HG02610 (cell line): ENCODE data around the gene TBC1D5.
"Not testable (repeated sequence)": the region's sequence is repeated elsewhere in the genome, so short reads cannot be mapped to it uniquely, and the experiment has no call there.

Source experiments
- ATAC-seq: cut with Tn5 transposase; IDR thresholded peaks from one replicate; pipeline ENCODE4 v1.9.1; 2021; ENCODE audit warnings: mild to moderate bottlenecking, moderate library complexity; ENCODE audit not compliant: unreplicated experiment

The TBC1D5 gene

DNA sequence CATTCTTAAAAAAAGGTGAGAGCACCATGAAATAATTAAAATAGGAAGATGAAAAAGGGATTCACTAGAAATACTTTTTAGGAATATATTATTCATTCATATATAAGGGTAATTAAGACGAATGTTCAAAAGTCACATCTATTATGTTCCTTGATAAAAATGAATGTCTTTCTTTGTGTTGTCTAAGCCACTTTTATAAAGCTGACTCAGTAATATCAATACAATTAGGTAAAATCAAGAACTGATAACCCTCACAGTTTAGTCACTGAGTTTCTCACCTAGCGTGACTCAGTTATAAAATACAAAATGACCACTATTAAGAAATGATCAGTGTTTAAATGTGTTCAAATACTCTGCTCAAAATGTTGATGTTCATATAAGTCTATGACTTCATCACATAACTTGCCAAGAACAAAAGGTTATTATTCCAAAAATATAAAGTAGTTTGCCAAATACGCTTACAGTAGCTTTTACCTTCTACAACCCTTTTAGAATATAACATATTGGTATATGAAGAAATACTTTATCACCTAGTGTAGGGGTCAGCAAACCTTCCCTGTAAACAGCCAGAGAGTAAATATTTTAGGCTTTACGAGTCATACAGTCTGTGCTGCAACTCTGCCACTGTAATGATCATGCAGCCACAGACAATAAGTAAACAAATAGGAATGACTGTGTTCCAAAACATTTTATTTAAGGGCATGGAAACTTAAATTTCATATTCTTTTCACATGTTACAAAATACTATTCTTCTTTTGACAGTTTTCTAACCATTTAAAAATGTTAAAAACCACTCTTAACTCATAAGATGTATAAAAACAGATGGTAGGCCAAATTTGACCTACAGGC, 369.8 kb downstream of the TBC1D5 start:
- ATAC-seq = no peak

DNA sequence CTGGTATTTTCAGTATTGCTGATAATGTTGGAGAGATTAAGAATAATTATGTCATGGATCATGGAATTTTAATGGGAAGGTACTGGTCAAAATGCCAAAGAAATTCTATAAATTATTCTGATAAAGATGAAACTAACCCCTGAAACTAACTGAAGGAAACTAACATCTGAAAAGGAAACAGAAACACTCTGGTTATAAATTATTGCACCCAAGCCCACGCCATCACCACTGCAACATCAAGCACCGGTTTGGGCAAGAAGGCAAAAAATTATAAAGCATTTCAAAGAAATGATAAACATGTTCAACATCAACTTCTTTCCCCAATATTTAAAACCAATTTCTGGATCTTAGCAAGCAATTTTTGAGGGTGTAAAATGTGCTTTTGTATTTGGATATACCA, 372.5 kb downstream of the TBC1D5 start:
- no peak for ATAC-seq

DNA sequence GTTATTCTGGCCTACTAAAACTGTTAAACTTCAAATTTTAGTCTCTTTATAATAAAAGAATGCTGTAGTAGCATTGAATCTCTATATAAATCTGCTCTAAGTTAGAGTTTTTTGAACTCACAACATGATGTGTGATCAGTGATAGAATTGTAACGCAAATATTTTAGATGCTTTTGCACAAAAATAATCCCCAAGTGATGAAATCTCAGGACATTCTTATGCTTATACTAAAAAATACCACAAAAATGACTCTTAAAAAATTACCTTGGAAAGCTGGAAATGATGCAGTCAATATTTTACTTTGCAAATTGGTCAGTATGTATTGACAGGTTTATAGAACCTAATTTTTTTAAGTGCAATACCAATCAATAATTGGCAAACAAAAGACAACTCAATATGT, 375.3 kb downstream of the TBC1D5 start:
- ATAC-seq = no peak

DNA sequence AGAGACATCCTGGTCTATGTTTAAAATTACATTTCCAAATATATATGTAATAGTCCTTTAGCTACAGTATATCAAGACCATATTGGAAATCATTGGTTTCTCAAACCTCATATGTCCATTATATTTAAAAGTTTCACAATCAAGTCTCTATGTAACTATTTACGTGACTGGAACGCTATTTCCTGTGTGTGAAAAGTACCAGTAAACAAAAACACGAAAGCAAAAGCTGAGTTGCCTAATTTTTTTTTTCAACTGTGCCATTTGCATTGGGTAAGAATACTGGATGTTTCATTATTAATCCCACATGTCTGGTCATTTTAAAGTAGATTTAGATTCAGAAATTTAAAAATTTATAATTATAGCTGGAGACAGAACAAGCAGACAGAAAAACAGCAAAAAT, 381.4 kb downstream of the TBC1D5 start:
- ATAC-seq = no peak

DNA sequence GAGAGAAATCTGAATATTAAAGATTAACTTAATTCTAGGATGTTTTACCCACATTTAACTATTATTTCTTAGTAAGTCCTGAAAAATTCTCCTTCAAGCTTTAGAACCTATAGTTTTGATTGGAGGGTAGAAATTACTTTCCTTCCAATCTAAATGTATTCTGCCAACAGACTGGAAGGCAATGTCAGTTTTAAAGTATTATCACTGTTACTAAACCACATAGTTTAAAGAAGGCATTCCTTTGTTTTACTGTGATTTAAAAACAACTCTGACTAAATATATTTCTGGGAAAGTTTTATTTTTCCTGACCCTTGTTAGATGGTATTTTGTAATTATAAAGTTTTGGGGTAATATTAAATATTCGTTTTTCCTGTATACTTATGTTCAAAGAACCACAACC, 382.5 kb downstream of the TBC1D5 start:
- no peak for ATAC-seq

DNA sequence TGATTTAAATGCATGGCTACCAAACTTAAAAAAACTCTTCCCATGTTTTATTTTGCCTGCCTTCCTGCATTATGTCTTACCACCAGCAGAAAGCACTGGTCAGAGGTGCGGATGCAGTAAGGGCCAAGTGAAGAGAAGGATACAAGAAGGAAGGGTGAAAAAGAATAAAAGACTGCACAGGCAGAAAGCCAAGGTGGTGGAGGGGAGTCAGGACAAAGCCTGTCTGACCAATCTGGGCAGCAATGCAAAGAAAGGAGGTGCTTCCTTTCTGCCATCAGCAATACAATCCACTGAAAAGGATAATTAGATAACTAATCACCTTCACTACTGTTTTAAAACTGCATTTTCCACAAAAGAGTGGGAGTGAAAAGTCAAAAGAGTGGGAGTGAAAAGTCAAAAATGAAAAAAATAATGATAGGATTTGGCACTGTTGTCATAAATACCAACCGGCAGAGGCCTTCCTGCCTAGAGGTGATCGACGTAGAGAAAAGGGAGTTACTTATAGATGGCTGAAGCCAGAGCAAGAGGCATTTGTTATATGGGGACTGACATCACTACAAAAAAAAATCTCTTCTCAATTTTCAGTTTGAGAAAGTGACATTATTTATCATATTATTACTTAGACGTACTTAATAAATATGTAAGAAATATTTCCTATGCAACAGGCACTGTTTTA, 385.3 kb downstream of the TBC1D5 start:
- no peak for ATAC-seq

DNA sequence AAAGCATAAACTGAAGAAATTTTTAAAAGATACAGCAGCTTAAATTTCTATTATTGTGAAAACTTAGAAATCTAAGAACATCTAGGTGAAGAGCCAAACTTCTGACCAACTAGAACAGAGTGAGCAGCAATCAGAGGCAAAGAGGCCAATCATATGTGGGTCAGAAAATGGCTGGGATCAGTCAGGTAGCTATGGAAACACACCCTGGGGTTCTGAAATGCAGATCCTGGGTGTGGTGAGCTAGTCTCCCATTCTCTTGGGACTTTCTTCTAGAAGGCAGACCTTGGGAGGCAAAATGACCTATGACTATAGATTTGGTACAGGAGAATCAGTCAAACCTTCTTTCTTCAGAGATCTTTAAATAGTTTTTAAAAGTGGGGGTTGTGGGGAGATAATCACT, 385.8 kb downstream of the TBC1D5 start:
- ATAC-seq = no peak

DNA sequence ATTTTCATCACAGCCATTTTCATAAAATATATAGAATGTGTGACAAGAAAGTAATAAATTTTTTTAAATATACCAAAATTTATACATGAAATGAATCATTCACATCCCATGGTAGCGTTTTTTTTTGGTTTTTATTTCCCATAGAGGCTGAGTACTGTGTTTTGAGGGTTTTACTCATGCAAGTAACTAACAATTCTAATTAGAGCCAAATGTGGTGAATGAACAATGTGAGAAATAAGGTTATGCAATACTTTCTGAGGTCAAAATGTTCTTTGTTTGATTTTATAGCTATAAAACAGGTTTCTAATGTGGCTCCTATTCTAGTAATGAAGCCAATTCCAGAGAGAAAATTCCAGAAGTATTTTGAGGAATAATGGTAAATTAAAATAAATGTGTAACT, 386.8 kb downstream of the TBC1D5 start:
- ATAC-seq = no peak

DNA sequence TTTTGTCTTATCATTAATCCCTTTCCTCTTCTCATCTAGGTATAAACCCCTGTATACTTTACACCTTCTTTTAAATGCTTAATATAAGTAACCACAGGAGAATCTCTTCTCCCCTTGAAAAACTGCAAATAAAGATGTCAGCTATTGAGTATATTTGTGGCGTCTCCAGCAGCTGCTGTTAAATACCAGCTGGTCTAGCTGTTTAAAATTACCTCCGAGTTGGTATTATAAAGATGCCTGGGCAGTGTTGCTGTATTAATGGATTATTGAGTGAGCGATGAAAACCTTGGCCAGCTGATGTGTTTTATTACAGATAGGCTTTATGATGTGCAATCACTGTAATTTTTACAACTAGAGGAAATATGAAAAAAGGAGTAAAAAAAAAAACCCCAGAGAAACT, 388.1 kb downstream of the TBC1D5 start:
- ATAC-seq = no peak

DNA sequence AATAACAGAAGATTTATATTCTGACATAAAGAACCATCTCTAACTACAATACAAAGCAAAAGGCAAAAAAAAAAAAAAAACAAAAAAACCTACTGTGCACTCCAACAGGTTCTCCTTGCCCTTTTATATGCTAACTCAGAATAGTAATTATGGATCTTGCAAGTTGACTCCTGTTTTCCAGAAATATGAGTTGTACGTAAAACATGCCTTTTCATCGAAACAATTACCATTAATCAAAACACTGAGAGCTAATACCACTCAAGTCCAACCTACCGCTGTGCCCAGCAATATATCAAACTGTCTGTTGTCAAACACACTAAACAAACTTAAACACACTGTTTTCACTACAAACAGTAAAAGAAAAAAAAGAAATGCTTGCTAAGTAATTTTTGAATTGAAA, 389.8 kb downstream of the TBC1D5 start:
- ATAC-seq = no peak

DNA sequence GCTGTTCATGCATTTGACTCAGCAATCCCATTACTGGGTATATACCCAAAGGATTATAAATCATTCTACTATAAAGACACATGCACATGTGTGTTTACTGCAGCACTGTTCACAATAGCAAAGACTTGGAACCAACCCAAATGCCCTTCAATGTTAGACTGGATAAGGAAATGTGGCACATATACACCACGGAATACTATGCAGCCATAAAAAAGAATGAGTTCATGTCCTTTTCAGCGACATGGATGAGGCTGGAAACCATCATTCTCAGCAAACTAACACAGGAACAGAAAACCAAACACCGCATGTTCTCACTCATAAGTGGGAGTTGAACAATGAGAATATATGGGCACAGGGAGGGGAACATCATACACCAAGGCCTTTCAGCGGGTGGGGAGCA, 391.2 kb downstream of the TBC1D5 start:
- not testable (repeated sequence) for ATAC-seq

DNA sequence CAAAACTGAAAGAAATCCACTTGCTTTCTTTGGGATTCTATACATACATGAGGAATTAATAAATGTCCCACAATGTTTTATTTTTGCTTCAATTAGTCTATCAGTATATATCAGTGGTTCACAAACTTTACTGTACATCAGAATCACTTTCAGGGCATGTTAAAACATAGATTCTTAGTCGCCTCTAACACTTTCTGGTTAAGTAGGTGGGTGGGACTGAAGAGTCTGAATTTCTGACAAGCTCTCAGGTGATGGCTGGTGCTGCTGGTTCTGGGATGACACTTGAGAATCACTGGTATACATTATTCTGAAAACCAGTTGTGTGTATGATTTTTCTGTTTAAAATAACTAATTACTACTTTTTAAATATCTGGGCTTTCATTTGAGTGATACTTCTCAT, 393.3 kb downstream of the TBC1D5 start:
- peak; percentile 77 for ATAC-seq

DNA sequence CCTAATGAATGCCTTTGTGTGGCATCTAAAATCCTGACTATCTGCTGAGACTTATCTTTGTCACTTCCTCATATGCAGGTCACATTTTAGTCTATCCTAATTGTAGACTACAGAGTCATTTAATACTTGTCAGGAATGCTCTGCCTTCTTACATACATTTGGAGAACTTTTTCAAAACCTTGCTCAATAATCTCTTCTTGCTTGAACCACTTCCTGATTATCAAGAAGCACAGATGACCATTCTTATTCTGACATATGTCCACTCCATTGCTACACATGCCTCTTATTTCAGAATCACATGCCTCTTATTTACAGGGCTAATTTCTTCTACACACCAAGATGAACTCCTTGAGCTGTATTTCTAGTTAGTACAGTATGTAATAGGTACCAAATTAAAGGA, 400.3 kb downstream of the TBC1D5 start:
- ATAC-seq = no peak

DNA sequence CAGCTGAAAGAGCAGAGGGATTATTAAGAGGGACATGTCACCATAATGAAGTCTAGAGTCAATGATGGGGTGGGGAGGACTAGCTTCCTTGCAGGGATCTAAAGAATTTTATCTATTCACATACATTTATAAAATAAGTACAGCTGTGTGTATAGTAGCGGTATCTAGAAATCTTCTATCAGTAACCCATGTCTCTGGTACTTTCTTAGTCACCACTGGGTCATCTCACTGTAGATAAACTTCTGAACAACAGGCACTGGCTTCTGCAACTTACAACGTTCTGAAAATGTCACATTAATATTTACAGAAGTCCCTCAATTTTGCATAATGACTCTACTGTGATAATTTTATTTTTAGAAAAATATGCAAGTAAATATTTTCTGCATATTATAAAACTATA, 401.7 kb downstream of the TBC1D5 start:
- no peak for ATAC-seq

DNA sequence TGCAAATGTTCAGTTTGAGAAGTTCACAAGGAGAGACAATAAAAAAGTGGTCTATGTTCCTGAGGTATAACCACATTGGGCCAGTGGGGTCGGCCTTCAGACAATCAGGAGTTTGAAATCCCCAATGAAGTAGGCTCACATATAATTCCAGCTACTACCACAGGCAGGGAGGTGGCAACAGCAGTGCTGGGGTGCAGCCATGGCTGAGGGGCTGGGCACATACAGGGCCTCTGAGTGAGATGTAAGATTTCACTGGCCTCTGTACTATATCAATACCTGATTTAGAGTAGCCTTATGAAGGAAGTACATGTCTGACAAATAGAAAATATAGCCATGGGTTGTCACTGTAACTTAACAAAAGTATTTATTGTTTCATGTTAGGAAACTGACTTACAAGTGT, 402.2 kb downstream of the TBC1D5 start:
- ATAC-seq = no peak

DNA sequence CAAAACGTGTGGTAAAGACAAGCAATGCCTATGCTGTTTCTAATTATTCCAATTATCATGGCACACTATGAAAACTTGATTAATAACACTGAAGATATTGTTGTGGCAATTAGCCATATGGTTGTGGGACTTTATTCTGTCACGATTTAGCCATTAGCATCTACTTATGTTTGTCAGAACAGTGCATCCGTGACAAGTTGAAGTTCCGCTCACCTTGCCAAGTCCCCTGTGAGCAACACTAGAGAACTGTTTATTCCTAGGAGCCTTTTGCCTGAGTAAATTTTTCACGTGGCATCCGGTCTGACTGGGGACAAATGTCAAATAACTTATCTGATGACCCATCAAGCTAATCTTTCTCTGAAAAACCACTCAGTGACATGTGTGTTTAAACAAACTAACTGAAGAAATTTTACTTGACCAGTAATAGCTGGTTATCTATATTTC, 403.3 kb downstream of the TBC1D5 start:
- no peak for ATAC-seq

DNA sequence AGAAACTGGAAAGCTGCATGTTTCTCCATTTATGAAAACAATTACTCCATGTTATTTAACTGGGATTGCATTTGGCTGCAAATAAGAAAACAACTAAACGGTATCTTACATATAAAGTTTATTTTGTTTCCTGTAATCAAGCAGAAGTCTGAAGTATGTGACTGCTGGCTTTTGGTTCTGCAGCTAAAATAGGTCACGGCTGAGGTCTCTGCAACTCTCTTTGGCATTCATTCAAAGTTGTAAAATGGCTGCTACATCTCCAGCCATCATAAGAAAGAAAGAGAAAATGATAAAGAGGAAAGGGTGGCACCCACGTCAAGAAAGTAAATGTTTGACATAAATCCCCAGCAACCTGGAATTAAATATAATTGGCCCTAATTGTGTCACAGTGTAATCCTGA, 406.1 kb downstream of the TBC1D5 start:
- ATAC-seq = no peak

DNA sequence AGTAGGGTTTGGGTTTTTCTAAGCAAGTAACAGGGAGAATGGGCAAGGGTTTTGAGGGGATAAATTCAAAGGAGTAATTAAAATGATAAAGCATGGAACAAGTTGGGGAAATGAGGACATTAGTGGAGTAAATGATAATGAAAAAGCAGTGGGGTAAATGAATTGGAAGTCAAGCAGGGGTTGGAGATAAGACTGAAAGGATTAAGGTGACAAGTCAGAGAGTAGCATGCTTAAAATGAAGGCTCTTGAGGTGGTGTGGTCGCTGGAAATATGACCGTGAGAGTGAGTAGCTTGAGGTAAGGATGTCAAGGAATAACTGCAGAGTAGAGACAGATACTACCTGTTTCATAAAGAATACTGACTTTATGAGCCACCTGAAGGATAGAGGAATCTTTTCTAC, 408.5 kb downstream of the TBC1D5 start:
- no peak for ATAC-seq

DNA sequence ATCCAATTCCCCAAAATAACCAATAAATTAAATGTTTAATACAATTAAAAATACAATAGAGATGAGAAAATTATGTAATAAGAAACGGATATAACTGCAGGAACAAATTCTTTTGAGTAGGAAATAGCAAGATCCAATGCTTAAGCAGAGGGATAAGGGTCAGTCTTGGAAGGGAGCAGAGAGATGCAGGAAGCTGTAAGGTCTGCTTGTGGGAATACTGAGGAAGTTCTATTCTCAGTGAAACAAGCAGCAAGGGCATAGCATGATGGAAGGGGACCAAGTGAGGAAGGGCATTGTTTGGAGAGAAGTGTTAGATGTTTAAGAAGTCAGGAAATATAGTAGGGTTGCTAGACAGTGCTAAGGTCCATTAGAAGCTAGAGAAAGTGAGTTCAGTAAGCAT, 409.0 kb downstream of the TBC1D5 start:
- no peak for ATAC-seq

DNA sequence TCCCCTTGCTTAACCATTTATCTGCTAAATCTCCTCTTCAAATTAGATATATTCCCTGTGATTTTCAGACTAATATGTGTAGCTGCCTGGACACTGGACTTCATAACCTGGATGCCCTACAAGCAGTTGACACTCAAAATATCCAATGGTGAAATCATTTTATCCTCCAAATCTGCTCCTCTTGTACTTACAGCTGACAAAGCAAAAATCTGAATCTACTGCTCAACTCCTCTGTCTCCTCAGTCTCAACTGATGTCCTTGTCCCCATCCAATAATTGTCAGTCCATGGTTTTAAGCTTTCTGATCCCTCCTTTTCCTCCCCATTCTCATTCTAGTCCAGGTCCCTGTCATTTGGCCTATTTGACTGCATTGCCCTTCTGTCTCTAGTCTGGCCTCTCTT, 411.8 kb downstream of the TBC1D5 start:
- no peak for ATAC-seq

DNA sequence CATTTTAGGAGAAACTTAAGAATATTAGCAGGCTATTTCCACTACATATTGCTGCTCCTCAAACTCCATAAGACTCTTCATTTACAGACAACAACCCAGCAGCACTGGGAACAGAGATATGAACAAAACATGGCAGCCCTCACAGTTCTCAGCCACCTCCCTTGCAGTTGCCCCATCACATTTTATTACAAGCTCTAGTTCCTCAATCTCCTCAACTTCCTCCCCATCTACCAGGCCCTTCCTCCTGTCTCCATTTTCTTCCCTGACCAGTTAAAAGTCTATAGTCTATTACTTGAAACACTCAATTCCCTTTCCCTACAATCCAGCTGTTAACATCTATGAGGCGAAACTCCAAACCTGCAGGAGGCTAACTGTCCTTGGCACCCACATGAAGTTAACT, 412.5 kb downstream of the TBC1D5 start:
- ATAC-seq = no peak

DNA sequence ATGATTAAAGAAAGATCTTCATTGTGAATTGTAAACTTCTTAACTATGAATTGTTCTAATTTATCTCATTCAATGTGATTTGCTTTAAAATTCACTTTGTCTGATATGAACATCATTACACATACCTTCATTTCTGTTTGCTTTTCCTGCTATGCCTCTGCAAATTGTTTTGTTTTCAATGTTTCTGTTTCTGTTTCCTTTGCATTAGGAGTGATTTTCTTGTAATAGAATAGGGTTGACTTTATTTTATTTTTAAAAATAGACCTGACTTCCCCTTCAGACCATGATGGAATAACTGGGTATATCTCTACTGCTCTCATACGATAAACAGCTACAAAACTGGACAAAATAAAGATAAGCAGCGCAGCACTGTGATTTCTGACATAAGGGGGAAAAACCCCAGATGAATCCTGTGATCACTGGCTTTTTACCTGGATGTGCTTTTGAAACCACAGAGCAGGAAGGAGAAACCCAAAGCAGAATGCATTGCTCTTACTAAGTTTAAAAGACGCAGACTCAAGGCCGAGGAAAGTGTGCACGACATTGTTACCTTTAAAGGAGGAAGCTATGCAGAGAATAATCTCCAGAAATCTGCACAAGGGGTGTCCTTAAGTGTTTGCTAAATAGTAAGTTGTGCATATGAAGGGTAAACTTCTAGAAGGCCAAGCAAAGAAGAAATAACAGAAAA, 420.2 kb downstream of the TBC1D5 start:
- peak; percentile 72 for ATAC-seq
